ENCODE results near the gene C6orf120.
A peak's percentile ranks its signal among the peaks of the same experiment; 100 is the strongest.

The C6orf120 gene

GRCh38 chr6:169719117-169719516 is 17.2 kb downstream of the C6orf120 start:
- no peak overlapping the region for H3K27ac ChIP-seq (ENCODE audit: low read depth, low read length, poor library complexity, severe bottlenecking)
- TF ChIP-seq EZH2 (IDR thresholded peaks at IDR 0.05; ENCODE audit: borderline replicate concordance, low read length) (no peak), CTCF (IDR thresholded peaks at IDR 0.05; ENCODE audit: low read length) (no peak)
- H3K4me1 ChIP-seq (ENCODE audit: insufficient read depth, low read length, severe bottlenecking) = peaks cover 18% of the 10 kb centered on the region
- H3K79me2 ChIP-seq (ENCODE audit: insufficient read depth, low read length) = peaks cover 44% of the 10 kb centered on the region
- H3K9me2 ChIP-seq (ENCODE audit: low read depth, low read length) = no peaks in the 10 kb centered on the region
- no peaks in the 10 kb centered on the region for H3K9me3 ChIP-seq (ENCODE audit: low read length)
- H3K36me3 ChIP-seq (ENCODE audit: insufficient read depth, low read length) = peaks cover 53% of the 10 kb centered on the region
- no peaks in the 10 kb centered on the region for H3K27me3 ChIP-seq (ENCODE audit: insufficient read depth, low read length)
- no peak overlapping the region for H3K9ac ChIP-seq (ENCODE audit: low read length)
- H4K20me1 ChIP-seq (ENCODE audit: insufficient read depth, low read length) = no peaks in the 10 kb centered on the region
- no peak overlapping the region for H3K4me2 ChIP-seq (ENCODE audit: low read length)
- H3K4me3 ChIP-seq (ENCODE audit: low read depth, low read length, poor library complexity, severe bottlenecking) = no peak overlapping the region
- H3F3A ChIP-seq (ENCODE audit: insufficient read depth, low read length) = no peaks in the 10 kb centered on the region
- H2AFZ ChIP-seq (ENCODE audit: low read length) = no peak overlapping the region

- no peaks in the 10 kb centered on the region for H3K9me3 ChIP-seq (ENCODE audit: low read length)
- H3K9me2 ChIP-seq (ENCODE audit: low read depth, low read length) = no peaks in the 10 kb centered on the region
- H3K27ac ChIP-seq (ENCODE audit: low read depth, low read length, poor library complexity, severe bottlenecking) = no peak overlapping the region
- no peak overlapping the region for H3K4me2 ChIP-seq (ENCODE audit: low read length)
- peaks cover 44% of the 10 kb centered on the region for H3K79me2 ChIP-seq (ENCODE audit: insufficient read depth, low read length)
- H3K36me3 ChIP-seq (ENCODE audit: insufficient read depth, low read length) = peaks cover 41% of the 10 kb centered on the region
- no peaks in the 10 kb centered on the region for H3K27me3 ChIP-seq (ENCODE audit: insufficient read depth, low read length)
- H4K20me1 ChIP-seq (ENCODE audit: insufficient read depth, low read length) = no peaks in the 10 kb centered on the region
- H3K9ac ChIP-seq (ENCODE audit: low read length) = no peak overlapping the region
- no peaks in the 10 kb centered on the region for H3F3A ChIP-seq (ENCODE audit: insufficient read depth, low read length)
- TF ChIP-seq CTCF (IDR thresholded peaks at IDR 0.05; ENCODE audit: low read length) (no peak; the same call in 1 of the 2 replicates), EZH2 (IDR thresholded peaks at IDR 0.05; ENCODE audit: borderline replicate concordance, low read length) (no peak)
- no peak overlapping the region for H2AFZ ChIP-seq (ENCODE audit: low read length)
- no peak overlapping the region for H3K4me3 ChIP-seq (ENCODE audit: low read depth, low read length, poor library complexity, severe bottlenecking)
- H3K4me1 ChIP-seq (ENCODE audit: insufficient read depth, low read length, severe bottlenecking) = peaks cover 24% of the 10 kb centered on the region
Measured at GRCh38 chr6:169720207-169720855, 18.4 kb downstream of the C6orf120 start.

GRCh38 chr6:169722362-169723199 is 20.7 kb downstream of the C6orf120 start:
- Histone ChIP-seq H3K9me3 (ENCODE audit: low read length) (no peaks in the 10 kb centered on the region), H3K4me1 (ENCODE audit: insufficient read depth, low read length, severe bottlenecking) (peaks cover 30% of the 10 kb centered on the region), H3K27me3 (ENCODE audit: insufficient read depth, low read length) (no peaks in the 10 kb centered on the region), H2AFZ (ENCODE audit: low read length) (no peak overlapping the region), H3F3A (ENCODE audit: insufficient read depth, low read length) (0 out of 2 replicates have a peak, but pooled peaks cover 3% of the 10 kb centered on the region), H3K9ac (ENCODE audit: low read length) (peak overlapping the region; percentile 73), H3K36me3 (ENCODE audit: insufficient read depth, low read length) (peaks cover 19% of the 10 kb centered on the region), H3K4me2 (ENCODE audit: low read length) (peak overlapping the region; percentile 98), H4K20me1 (ENCODE audit: insufficient read depth, low read length) (no peaks in the 10 kb centered on the region), H3K27ac (ENCODE audit: low read depth, low read length, poor library complexity, severe bottlenecking) (peak overlapping the region; percentile 80), H3K79me2 (ENCODE audit: insufficient read depth, low read length) (peaks cover 44% of the 10 kb centered on the region), H3K9me2 (ENCODE audit: low read depth, low read length) (no peaks in the 10 kb centered on the region), H3K4me3 (ENCODE audit: low read depth, low read length, poor library complexity, severe bottlenecking) (peak overlapping the region; percentile 70)
- TF ChIP-seq CTCF (IDR thresholded peaks at IDR 0.05; ENCODE audit: low read length) (no peak), EZH2 (IDR thresholded peaks at IDR 0.05; ENCODE audit: borderline replicate concordance, low read length) (no peak)

Measured in OCI-LY1 (cell line).